ENCODE results near the gene CLTCL1. TPM values are rescaled to one million over a fixed set of nuclear protein-coding genes. Genes with fewer than 3 reads are reported as not detected.
A peak's percentile ranks its signal among the peaks of the same experiment; 100 is the strongest.
"Not testable (repeated sequence)": the region's sequence is repeated elsewhere in the genome, so short reads cannot be mapped to it uniquely, and the experiment has no call there.

Gene CLTCL1
- total and polyA plus RNA-seq, 9 of the 15 experiments (the other 6 are each of a cell fraction or from before 2014, with no cell fraction given), result 1.1 to 11.7 (median 5.0) TPM

DNA sequence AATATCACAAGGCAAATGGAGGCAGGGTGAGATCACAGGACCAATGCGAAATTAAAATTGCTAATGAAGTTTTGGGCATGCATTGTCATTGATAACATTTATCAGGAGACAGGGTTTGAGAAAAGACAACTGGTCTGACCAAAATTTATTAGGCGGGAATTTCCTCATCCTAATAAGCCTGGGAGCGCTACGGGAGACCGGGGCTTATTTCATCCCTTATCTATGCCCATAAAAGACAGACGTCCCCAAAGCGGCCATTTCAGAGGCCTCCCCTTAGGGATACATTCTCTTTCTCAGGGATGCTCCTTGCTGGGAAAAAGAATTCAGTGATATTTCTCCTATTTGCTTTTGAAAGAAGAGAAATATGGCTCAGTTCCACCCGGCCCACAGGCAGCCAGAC is 28.6 kb upstream of the CLTCL1 start:
- POLR2A ChIA-PET; H3K4me2 ChIP-seq (ENCODE audit: insufficient read depth, low read length); FAIRE-seq; H2AFZ ChIP-seq (ENCODE audit: low read depth, low read length); intact Hi-C loops (cut with micrococcal nuclease); in situ Hi-C loops (cut with MboI); BruUV-seq (replicated peaks); CTCF ChIA-PET (ENCODE audit: low intra/inter-chr PET ratio); H3K36me3 ChIP-seq (ENCODE audit: control insufficient read depth, insufficient read depth, low read length); H4K20me1 ChIP-seq (replicated peaks; ENCODE audit: control insufficient read depth, insufficient read depth, low read length); H3K79me2 ChIP-seq (ENCODE audit: control insufficient read depth, insufficient read depth, low read length); H3K4me1 ChIP-seq (replicated peaks in 1 of 2; ENCODE audit: control insufficient read depth in 2 of 2, insufficient read depth in 2 of 2, low read length in 2 of 2); H3K9me1 ChIP-seq (ENCODE audit: control insufficient read depth, insufficient read depth, low read length); H3K4me3 ChIP-seq; H3K9ac ChIP-seq (ENCODE audit: insufficient read depth in 1 of 2, low read depth in 2 of 2, low read length in 2 of 2); ATAC-seq; DNase-seq (ENCODE audit: extremely low read depth in 1 of 4, low spot score in 3 of 4); H3K27ac ChIP-seq (ENCODE audit: extremely low read depth, low read depth, low read length); TF ChIP-seq CREB1 (IDR thresholded peaks at IDR 0.05): not testable (repeated sequence)
- WGBS (ENCODE audit: insufficient coverage, low coverage, missing lambda C conversion rate), result 5% methylated on average over 8 of the region's 8 CpGs
- TF ChIP-seq TRIM28 (IDR thresholded peaks at IDR 0.05) (peak; percentile 84; the same call in 1 of the 2 replicates), TRIM24 (IDR thresholded peaks at IDR 0.05) (peak in 1 of 2 experiments; percentile 70; a peak in 1 of 4 replicates), CREB1 (CRISPR knock-in tag; IDR thresholded peaks at IDR 0.05) (0 out of 2 replicates have a peak, but pooled peaks have one; percentile 12), DACH1 (IDR thresholded peaks at IDR 0.05; ENCODE audit: partially characterized antibody) (peak; percentile 19), LCOR (CRISPR knock-in tag; IDR thresholded peaks at IDR 0.05) (0 out of 2 replicates have a peak, but pooled peaks have one; percentile 35), ZFX (CRISPR knock-in tag; IDR thresholded peaks at IDR 0.05) (peak; percentile 37; the same call in 1 of the 2 replicates), CXXC5 (CRISPR knock-in tag; IDR thresholded peaks at IDR 0.05) (0 out of 2 replicates have a peak, but pooled peaks have one; percentile 14)
- TF ChIP-seq, protein P1, sequence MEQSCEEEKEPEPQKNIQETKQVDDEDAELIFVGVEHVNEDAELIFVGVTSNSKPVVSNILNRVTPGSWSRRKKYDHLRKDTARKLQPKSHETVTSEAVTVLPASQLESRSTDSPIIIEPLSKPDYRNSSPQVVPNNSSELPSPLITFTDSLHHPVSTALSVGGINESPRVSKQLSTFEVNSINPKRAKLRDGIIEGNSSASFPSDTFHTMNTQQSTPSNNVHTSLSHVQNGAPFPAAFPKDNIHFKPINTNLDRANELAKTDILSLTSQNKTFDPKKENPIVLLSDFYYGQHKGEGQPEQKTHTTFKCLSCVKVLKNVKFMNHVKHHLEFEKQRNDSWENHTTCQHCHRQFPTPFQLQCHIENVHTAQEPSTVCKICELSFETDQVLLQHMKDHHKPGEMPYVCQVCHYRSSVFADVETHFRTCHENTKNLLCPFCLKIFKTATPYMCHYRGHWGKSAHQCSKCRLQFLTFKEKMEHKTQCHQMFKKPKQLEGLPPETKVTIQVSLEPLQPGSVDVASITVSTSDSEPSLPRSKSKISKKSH (CRISPR knock-in tag; IDR thresholded peaks at IDR 0.05), result peak; percentile 64; the same call in 1 of the 2 replicates
- TF ChIP-seq, protein P2, sequence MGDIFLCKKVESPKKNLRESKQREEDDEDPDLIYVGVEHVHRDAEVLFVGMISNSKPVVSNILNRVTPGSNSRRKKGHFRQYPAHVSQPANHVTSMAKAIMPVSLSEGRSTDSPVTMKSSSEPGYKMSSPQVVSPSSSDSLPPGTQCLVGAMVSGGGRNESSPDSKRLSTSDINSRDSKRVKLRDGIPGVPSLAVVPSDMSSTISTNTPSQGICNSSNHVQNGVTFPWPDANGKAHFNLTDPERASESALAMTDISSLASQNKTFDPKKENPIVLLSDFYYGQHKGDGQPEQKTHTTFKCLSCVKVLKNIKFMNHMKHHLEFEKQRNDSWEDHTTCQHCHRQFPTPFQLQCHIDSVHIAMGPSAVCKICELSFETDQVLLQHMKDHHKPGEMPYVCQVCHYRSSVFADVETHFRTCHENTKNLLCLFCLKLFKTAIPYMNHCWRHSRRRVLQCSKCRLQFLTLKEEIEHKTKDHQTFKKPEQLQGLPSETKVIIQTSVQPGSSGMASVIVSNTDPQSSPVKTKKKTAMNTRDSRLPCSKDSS (IDR thresholded peaks at IDR 0.05; ENCODE audit: low read depth, partially characterized antibody), result peak; percentile 49
- Histone ChIP-seq H3K9me3 (replicated peaks; ENCODE audit: control insufficient read depth, insufficient read depth, low read depth, low read length) (peaks cover 26% of the 10 kb centered on the region), H3K27me3 (ENCODE audit: control insufficient read depth in 2 of 2, insufficient read depth in 2 of 2, low read length in 2 of 2) (peaks cover 0 to 12% of the 10 kb centered on the region in 2 experiments; a peak in 2 of 5 replicates)
